Right atrium auricular region (tissue), 2 donors: Measurements from ENCODE around the gene ITIH5. TPM values are rescaled to one million over a fixed set of nuclear protein-coding genes. Genes with fewer than 3 reads are reported as not detected.

Experiments used
- DNase-seq: peaks from one replicate; pipeline ENCODE4 v3.0.0-alpha.2; 2019; ENCODE audit warnings: low spot score
- H3K27ac ChIP-seq, 2 donors: fragments of 200-600 bp; sonication (generic); 1 replicate in 1 of 2; 2 replicates in 1 of 2; pipeline ENCODE4 v1.5.1; 2016 to 2019
- H3K27me3 ChIP-seq, 2 donors: fragments of 200-600 bp; sonication (generic); one replicate each; pipeline versions ENCODE4 v1.5.1 to v1.6.0; 2017 to 2019
- H3K36me3 ChIP-seq: fragments of 200-600 bp; sonication (generic); one replicate; pipeline ENCODE4 v1.5.1; 2016
- H3K4me1 ChIP-seq, 2 donors: fragments of 200-600 bp; sonication (generic); one replicate each; pipeline versions ENCODE4 v1.5.1 to v1.6.0; 2017 to 2019
- H3K4me3 ChIP-seq, 2 donors: fragments of 200-600 bp; sonication (generic); 1 replicate in 1 of 2; 2 replicates in 1 of 2; pipeline ENCODE4 v1.5.1; 2017 to 2019; ENCODE audit warnings: mild to moderate bottlenecking in 1 of 2, moderate library complexity in 1 of 2
- H3K9me3 ChIP-seq, 2 donors: fragments of 200-600 bp; sonication (generic); one replicate each; pipeline ENCODE4 v1.5.1; 2019
- CTCF ChIP-seq, 2 donors: fragments of 200-600 bp; sonication (generic); IDR thresholded peaks; one replicate each; pipeline ENCODE4 v1.5.1; 2019; ENCODE audit warnings: antibody characterized with exemption in 2 of 2
- total RNA-seq, 2 donors: library from RNA; depleted of rRNA; stranded (reverse); fragments of >200 nt; gene quantifications; one replicate each; pipeline ENCODE4 v1.1.0, GENCODE V29; 2016

Gene ITIH5
- total RNA-seq, 2 donors from 2014 or later: 3.1 to 7.3 TPM

- Histone ChIP-seq H3K27me3 (no peaks in the 10 kb centered on the region), H3K4me3 (no peak overlapping the region), H3K9me3 (no peaks in the 10 kb centered on the region), H3K27ac (no peak overlapping the region), H3K4me1 (no peaks in the 10 kb centered on the region), H3K36me3 (no peaks in the 10 kb centered on the region)
- DNase-seq: no peak
- no peak for TF ChIP-seq CTCF (IDR thresholded peaks at IDR 0.05)
Observed at GRCh38 chr10:7598771-7599170, 68.0 kb downstream of the ITIH5 start.

- no peaks in the 10 kb centered on the region for H3K36me3 ChIP-seq
- no peak overlapping the region for H3K27ac ChIP-seq
- DNase-seq: no peak
- peaks cover 0 to 6% of the 10 kb centered on the region in 2 donors for H3K4me1 ChIP-seq
- no peak overlapping the region for H3K4me3 ChIP-seq
- TF ChIP-seq CTCF (IDR thresholded peaks at IDR 0.05): no peak
- no peaks in the 10 kb centered on the region for H3K27me3 ChIP-seq
- H3K9me3 ChIP-seq: no peaks in the 10 kb centered on the region
Observed at GRCh38 chr10:7596356-7596755, 70.4 kb downstream of the ITIH5 start.

GRCh38 chr10:7593905-7594304, 72.9 kb downstream of the ITIH5 start:
- DNase-seq: no peak
- Histone ChIP-seq H3K27ac (no peak overlapping the region), H3K4me3 (no peak overlapping the region), H3K36me3 (no peaks in the 10 kb centered on the region), H3K27me3 (no peaks in the 10 kb centered on the region), H3K9me3 (no peaks in the 10 kb centered on the region), H3K4me1 (peaks cover 0 to 6% of the 10 kb centered on the region in 2 donors)
- TF ChIP-seq CTCF (IDR thresholded peaks at IDR 0.05): no peak

GRCh38 chr10:7593063-7593462, 73.7 kb downstream of the ITIH5 start:
- Histone ChIP-seq H3K27me3 (no peaks in the 10 kb centered on the region), H3K4me3 (no peak overlapping the region), H3K36me3 (no peaks in the 10 kb centered on the region), H3K27ac (peak overlapping the region; percentile 40 to 48), H3K4me1 (peaks cover 0 to 6% of the 10 kb centered on the region in 2 donors), H3K9me3 (no peaks in the 10 kb centered on the region)
- TF ChIP-seq CTCF (IDR thresholded peaks at IDR 0.05): no peak
- DNase-seq: no peak

- no peak for TF ChIP-seq CTCF (IDR thresholded peaks at IDR 0.05)
- H3K9me3 ChIP-seq: no peaks in the 10 kb centered on the region
- H3K4me1 ChIP-seq: peaks cover 0 to 6% of the 10 kb centered on the region in 2 donors
- H3K4me3 ChIP-seq: no peak overlapping the region
- H3K36me3 ChIP-seq: no peaks in the 10 kb centered on the region
- H3K27ac ChIP-seq: peak overlapping the region; percentile 40 to 48
- DNase-seq: no peak
- no peaks in the 10 kb centered on the region for H3K27me3 ChIP-seq
Observed at GRCh38 chr10:7592627-7593026, 74.1 kb downstream of the ITIH5 start.

- DNase-seq: no peak
- Histone ChIP-seq H3K9me3 (no peaks in the 10 kb centered on the region), H3K27me3 (no peaks in the 10 kb centered on the region), H3K4me3 (no peak overlapping the region), H3K36me3 (no peaks in the 10 kb centered on the region), H3K4me1 (peaks cover 0 to 6% of the 10 kb centered on the region in 2 donors), H3K27ac (no peak overlapping the region)
- no peak for TF ChIP-seq CTCF (IDR thresholded peaks at IDR 0.05)
Observed at GRCh38 chr10:7590271-7590670, 76.5 kb downstream of the ITIH5 start.
